BE2C (cell line): ENCODE data around the gene EXOC3.

Experiments used
- DNase-seq: peaks from one replicate; pipeline ENCODE4 v3.0.0-alpha.2; 2020
- H3K27me3 ChIP-seq: fragments of 250-450 bp; sonication (Bioruptor Pico); 2 replicates; pipeline ENCODE4 v1.5.1; 2020; ENCODE audit warnings: mild to moderate bottlenecking
- H3K36me3 ChIP-seq: fragments of 250-450 bp; sonication (Bioruptor Pico); 2 replicates; pipeline ENCODE4 v1.5.1; 2020; ENCODE audit warnings: mild to moderate bottlenecking
- H3K4me1 ChIP-seq: fragments of 250-450 bp; sonication (Bioruptor Pico); 2 replicates; pipeline ENCODE4 v1.5.1; 2020
- H3K4me3 ChIP-seq: 2 replicates; pipeline ENCODE4 v1.5.1; 2011; ENCODE audit warnings: low read depth, low read length
- H3K9me3 ChIP-seq: fragments of 250-450 bp; sonication (Bioruptor Pico); 2 replicates; pipeline ENCODE4 v1.5.1; 2020
- TF ChIP-seq, protein P1 (sequence below): IDR thresholded peaks from 2 replicates; pipeline ENCODE4 v1.5.1; 2012; ENCODE audit warnings: mild to moderate bottlenecking, low read depth, low read length

Gene EXOC3

DNA sequence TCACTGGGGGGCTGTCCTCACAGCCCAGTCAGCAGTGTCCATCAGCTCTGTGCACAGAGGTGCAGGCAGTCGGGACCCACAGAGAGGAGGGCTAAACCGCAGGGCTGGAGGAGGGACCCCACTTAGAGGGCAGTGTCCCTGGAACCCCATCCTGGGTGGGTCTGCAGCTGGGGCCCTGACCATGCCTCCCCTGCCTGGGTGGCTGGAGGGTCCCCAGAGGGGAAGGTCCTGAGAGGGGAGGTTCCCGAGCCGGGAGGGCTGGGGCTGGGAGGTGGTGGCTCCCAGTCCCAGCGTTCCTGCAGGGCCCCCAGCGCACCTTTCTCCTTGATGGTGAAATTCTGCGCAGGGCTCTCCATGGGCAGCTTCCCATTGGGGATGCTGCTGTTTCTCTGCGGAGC is 32.7 kb downstream of the EXOC3 start:
- no peak overlapping the region for H3K4me3 ChIP-seq
- no peaks in the 10 kb centered on the region for H3K9me3 ChIP-seq
- peaks cover 8% of the 10 kb centered on the region for H3K36me3 ChIP-seq
- no peaks in the 10 kb centered on the region for H3K4me1 ChIP-seq
- TF ChIP-seq, protein P1, sequence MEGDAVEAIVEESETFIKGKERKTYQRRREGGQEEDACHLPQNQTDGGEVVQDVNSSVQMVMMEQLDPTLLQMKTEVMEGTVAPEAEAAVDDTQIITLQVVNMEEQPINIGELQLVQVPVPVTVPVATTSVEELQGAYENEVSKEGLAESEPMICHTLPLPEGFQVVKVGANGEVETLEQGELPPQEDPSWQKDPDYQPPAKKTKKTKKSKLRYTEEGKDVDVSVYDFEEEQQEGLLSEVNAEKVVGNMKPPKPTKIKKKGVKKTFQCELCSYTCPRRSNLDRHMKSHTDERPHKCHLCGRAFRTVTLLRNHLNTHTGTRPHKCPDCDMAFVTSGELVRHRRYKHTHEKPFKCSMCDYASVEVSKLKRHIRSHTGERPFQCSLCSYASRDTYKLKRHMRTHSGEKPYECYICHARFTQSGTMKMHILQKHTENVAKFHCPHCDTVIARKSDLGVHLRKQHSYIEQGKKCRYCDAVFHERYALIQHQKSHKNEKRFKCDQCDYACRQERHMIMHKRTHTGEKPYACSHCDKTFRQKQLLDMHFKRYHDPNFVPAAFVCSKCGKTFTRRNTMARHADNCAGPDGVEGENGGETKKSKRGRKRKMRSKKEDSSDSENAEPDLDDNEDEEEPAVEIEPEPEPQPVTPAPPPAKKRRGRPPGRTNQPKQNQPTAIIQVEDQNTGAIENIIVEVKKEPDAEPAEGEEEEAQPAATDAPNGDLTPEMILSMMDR: no peak
- DNase-seq: no peak
- H3K27me3 ChIP-seq: peaks cover 59% of the 10 kb centered on the region

DNA sequence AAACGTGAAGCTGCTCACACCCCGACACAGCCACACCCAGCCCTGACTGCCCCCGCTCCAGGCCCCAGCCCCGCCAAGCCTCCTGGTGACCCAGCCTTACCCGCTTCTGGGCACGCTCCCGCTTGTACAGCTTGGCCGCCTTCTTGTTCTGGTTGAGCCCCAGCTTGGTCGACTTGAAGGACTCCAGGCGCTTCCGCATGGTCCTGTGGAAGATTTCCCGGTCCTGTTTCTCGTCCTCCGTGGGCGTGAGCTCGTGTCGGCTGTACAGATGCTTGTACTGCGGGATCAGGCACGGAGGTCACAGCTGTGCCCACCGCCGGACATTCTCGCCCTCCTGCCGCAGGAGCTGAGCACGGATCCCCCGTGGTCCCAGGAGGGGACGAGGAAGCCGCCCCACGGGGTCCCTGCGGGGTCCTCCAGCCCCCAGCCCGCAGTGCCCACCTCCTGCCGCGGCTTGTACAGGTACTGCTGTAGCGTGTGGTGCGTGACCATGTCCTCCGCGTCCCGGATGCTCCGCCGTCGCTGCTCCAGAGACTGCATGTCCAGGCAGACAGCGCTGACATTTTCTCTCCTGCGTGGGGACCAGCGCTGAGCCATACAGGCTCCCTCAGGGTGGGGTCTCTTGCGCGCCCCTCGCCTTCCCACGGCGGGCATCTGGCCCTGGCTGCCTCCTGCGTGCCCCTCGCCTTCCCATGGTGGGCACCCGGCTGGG is 33.3 kb downstream of the EXOC3 start:
- no peaks in the 10 kb centered on the region for H3K9me3 ChIP-seq
- DNase-seq: no peak
- no peaks in the 10 kb centered on the region for H3K4me1 ChIP-seq
- H3K4me3 ChIP-seq: no peak overlapping the region
- TF ChIP-seq, protein P1: no peak
- H3K27me3 ChIP-seq: peaks cover 59% of the 10 kb centered on the region
- peaks cover 4% of the 10 kb centered on the region for H3K36me3 ChIP-seq

DNA sequence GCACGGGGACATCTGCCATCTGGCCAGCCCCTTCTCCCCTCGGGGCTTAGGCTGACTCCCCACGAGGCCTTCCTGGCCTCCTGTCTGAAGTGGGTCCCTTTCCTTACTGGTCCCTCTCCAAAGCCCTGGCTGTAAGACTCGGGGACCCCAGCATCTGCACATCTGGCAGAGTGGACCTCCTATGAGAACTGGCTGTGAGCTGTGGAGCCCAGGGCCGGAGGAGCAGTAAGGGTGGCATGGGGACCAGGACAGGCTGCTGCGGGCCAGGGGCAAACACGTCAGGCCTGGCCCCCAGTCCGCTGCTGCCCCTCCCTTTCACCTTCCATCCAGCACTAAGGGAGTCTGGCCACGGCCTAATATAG is 33.8 kb downstream of the EXOC3 start:
- Histone ChIP-seq H3K36me3 (no peaks in the 10 kb centered on the region; the same call in 1 of the 2 replicates), H3K9me3 (no peaks in the 10 kb centered on the region), H3K4me3 (no peak overlapping the region), H3K4me1 (no peaks in the 10 kb centered on the region), H3K27me3 (peaks cover 59% of the 10 kb centered on the region)
- TF ChIP-seq, protein P1: no peak
- DNase-seq: no peak

DNA sequence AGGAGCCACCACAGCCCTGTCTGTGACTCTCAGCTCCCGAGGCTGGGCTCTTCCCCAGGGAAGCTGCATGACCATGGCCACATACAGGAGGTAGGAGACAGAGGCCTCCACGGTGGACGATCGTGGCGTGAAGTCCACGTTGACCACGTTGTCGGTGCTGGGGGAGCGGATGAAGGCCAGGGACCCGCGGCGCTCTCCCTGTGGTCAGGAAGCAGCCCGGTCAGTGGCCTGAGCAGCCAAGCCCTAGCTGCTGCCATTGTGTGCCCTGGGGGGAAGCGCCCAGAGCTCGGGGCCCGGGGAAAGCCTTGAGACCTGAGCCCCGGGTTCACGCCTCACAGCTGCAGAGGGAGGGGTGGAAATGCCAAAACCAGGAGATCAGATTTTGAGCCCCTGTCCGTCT is 34.3 kb downstream of the EXOC3 start:
- H3K4me1 ChIP-seq: no peaks in the 10 kb centered on the region
- TF ChIP-seq, protein P1: no peak
- H3K36me3 ChIP-seq: no peaks in the 10 kb centered on the region; the same call in 1 of the 2 replicates
- no peak overlapping the region for H3K4me3 ChIP-seq
- peaks cover 59% of the 10 kb centered on the region for H3K27me3 ChIP-seq
- DNase-seq: no peak
- H3K9me3 ChIP-seq: no peaks in the 10 kb centered on the region

DNA sequence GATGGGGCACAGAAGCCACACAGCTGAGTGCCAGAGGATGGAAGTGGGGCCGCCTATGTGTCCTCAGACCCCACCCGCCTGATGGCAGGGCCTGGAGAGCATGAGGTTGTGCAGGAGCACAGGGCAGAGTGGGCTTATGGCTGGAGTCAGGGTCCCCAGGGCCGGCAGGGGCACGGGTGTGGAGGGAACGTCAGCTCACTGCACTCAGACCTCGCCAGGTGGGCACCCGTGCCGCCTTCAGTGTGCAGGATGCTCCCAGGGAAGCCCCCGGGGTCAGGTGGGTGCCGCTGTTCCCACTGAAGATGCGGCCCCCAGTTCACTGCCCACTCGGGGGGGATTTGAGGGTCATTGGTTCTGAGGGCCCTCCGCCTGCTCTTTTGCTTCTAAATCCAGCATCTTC is 34.9 kb downstream of the EXOC3 start:
- H3K4me3 ChIP-seq: no peak overlapping the region
- H3K27me3 ChIP-seq: peaks cover 59% of the 10 kb centered on the region
- H3K9me3 ChIP-seq: no peaks in the 10 kb centered on the region
- H3K36me3 ChIP-seq: no peaks in the 10 kb centered on the region; the same call in 1 of the 2 replicates
- TF ChIP-seq, protein P1: no peak
- H3K4me1 ChIP-seq: no peaks in the 10 kb centered on the region
- no peak for DNase-seq

DNA sequence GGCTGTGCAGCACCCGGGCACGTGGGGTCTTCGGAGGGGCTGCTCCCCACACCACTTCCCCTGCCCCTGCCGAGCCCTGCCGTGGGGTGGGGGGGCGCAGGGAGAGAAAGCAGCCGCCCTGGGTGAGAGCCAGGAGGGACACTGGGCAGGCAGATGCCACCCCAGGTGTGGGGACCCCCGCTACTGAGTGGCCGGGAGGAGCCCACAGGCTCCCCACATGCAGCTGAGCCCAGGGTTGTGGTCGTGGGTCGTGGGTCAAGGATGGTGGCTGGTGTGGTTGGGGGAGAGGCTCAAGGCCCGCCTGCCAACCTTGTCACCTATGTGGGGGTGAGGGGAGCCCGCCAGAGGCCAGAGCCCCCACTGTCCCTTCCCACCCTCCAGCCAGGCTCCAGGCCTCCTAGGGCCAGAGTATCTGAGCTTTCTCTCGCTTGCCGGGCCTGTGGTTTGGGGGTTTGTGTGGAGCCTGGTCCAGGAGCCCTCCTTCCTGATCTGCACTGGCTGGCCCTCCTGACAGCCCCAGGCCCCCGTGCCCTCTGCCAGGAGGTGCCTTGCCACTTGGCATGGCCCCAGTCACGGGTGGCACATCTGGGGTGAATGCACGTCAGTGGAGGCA is 35.5 kb downstream of the EXOC3 start:
- DNase-seq: no peak
- Histone ChIP-seq H3K36me3 (no peaks in the 10 kb centered on the region; the same call in 1 of the 2 replicates), H3K4me1 (no peaks in the 10 kb centered on the region), H3K9me3 (no peaks in the 10 kb centered on the region), H3K4me3 (no peak overlapping the region), H3K27me3 (peaks cover 57% of the 10 kb centered on the region)
- TF ChIP-seq, protein P1: no peak
